Stimulated activated CD8-positive, alpha-beta memory T cell treated with anti-CD3 and anti-CD28 coated beads, Interleukin-15, amount 100 ng/mL, for 24 hours (primary cell): Measurements from ENCODE around the gene DOCK9.

Experiments used
- DNase-seq: peaks from one replicate; pipeline ENCODE4 v3.0.0-alpha.2; 2020; ENCODE audit warnings: low read depth

The DOCK9 gene

GRCh38 chr13:98886587-98887230, 91.2 kb downstream of the DOCK9 start:
- DNase-seq, result no peak

- no peak for DNase-seq
These were observed 92.3 kb downstream of the DOCK9 start for GRCh38 chr13:98885600-98885999.

- no peak for DNase-seq
These were observed 93.9 kb downstream of the DOCK9 start for GRCh38 chr13:98883998-98884397.

- DNase-seq, result no peak
These were observed 96.5 kb downstream of the DOCK9 start for GRCh38 chr13:98881390-98881789.

GRCh38 chr13:98880677-98881076, 97.2 kb downstream of the DOCK9 start:
- no peak for DNase-seq

- no peak for DNase-seq
These were observed 97.9 kb downstream of the DOCK9 start for GRCh38 chr13:98879957-98880356.

GRCh38 chr13:98879127-98879520, 98.7 kb downstream of the DOCK9 start:
- no peak for DNase-seq

GRCh38 chr13:98878486-98879126, 99.3 kb downstream of the DOCK9 start:
- no peak for DNase-seq

- no peak for DNase-seq
These were observed 99.9 kb downstream of the DOCK9 start for GRCh38 chr13:98877936-98878335.

- no peak for DNase-seq
These were observed 100.4 kb downstream of the DOCK9 start for GRCh38 chr13:98877466-98877865.

- DNase-seq, result no peak
These were observed 102.6 kb downstream of the DOCK9 start for GRCh38 chr13:98875146-98875729.

GRCh38 chr13:98874029-98874397, 103.9 kb downstream of the DOCK9 start:
- no peak for DNase-seq

GRCh38 chr13:98873377-98874028, 104.4 kb downstream of the DOCK9 start:
- no peak for DNase-seq

- no peak for DNase-seq
These were observed 106.1 kb downstream of the DOCK9 start for GRCh38 chr13:98871727-98872126.

GRCh38 chr13:98869408-98870090, 108.3 kb downstream of the DOCK9 start:
- no peak for DNase-seq

- DNase-seq, result no peak
These were observed 108.9 kb downstream of the DOCK9 start for GRCh38 chr13:98868932-98869331.

GRCh38 chr13:98866882-98867281, 111.0 kb downstream of the DOCK9 start:
- DNase-seq, result no peak

- DNase-seq, result no peak
These were observed 117.4 kb downstream of the DOCK9 start for GRCh38 chr13:98860491-98860890.

GRCh38 chr13:98858191-98858590, 119.7 kb downstream of the DOCK9 start:
- no peak for DNase-seq

- no peak for DNase-seq
These were observed 120.9 kb downstream of the DOCK9 start for GRCh38 chr13:98856983-98857382.

- DNase-seq, result no peak
These were observed 123.4 kb downstream of the DOCK9 start for GRCh38 chr13:98854448-98854847.

- DNase-seq, result peak; percentile 24
These were observed 124.1 kb downstream of the DOCK9 start for GRCh38 chr13:98853771-98854221.
